OCI-LY7 (cell line): ENCODE data around the gene ELOB.

Experiments
- EZH2phosphoT487 ChIP-seq: fragments of 200-600 bp; sonication (generic); IDR thresholded peaks from 2 replicates; pipeline ENCODE4 v1.6.1; 2018; ENCODE audit warnings: low read depth, borderline replicate concordance, mild to moderate bottlenecking, mixed run types, antibody characterized with exemption, low read length, moderate library complexity, mixed read lengths
- TF ChIP-seq, protein P1 (sequence below): fragments of 200-600 bp; sonication (generic); conservative IDR thresholded peaks from 2 replicates; pipeline ENCODE4 v1.5.1; 2014; ENCODE audit warnings: mild to moderate bottlenecking, antibody characterized with exemption, low read length, moderate library complexity, mixed read lengths

DNA sequence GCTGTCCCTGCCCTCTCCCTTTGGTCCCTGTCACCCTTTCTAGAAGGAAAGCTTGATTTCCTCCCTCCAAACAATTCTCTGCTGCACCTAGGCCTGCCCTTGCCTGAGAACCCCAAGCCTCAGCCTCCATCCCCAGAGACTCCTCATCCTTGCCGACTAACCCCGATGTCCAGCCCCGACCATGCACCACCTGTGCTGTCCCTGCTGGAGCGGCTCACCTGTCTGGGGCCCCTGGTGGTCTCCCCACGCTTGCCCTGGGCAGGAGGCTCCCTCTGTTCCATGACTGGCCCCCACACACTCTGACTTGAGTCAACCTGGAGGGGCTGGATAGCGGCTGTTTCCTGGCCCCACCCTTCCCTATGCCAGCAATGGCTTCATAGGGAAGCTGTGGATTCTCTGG lies 36.6 kb downstream of the ELOB start:
- TF ChIP-seq EZH2phosphoT487: no peak
- TF ChIP-seq, protein P1, sequence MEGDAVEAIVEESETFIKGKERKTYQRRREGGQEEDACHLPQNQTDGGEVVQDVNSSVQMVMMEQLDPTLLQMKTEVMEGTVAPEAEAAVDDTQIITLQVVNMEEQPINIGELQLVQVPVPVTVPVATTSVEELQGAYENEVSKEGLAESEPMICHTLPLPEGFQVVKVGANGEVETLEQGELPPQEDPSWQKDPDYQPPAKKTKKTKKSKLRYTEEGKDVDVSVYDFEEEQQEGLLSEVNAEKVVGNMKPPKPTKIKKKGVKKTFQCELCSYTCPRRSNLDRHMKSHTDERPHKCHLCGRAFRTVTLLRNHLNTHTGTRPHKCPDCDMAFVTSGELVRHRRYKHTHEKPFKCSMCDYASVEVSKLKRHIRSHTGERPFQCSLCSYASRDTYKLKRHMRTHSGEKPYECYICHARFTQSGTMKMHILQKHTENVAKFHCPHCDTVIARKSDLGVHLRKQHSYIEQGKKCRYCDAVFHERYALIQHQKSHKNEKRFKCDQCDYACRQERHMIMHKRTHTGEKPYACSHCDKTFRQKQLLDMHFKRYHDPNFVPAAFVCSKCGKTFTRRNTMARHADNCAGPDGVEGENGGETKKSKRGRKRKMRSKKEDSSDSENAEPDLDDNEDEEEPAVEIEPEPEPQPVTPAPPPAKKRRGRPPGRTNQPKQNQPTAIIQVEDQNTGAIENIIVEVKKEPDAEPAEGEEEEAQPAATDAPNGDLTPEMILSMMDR: no peak
